ENCODE results near the gene RPL27A. TPM values are rescaled to one million over a fixed set of nuclear protein-coding genes. Genes with fewer than 3 reads are reported as not detected.

RPL27A gene
- polyA plus RNA-seq, 4 donors, result 2,503 to 4,316 (median 3,116) TPM

GRCh38 chr11:8713760-8714454 lies 31.3 kb downstream of the RPL27A start:
- no peaks in the 10 kb centered on the region for H3K27me3 ChIP-seq (ENCODE audit: control insufficient read depth in 3 of 3, insufficient read depth in 3 of 3, low read length in 3 of 3)
- no peak overlapping the region for H3K4me3 ChIP-seq (ENCODE audit: low read depth in 1 of 3, low read length in 3 of 3)
- no peaks in the 10 kb centered on the region for H3K9me3 ChIP-seq (ENCODE audit: control insufficient read depth in 2 of 2, insufficient read depth in 1 of 2, low read depth in 1 of 2, low read length in 1 of 2)
- H3K27ac ChIP-seq (ENCODE audit: low read depth in 1 of 3, low read length in 2 of 3), result peak overlapping the region in 2 of 3 donors; percentile 19 to 49
- peak; percentile 40 to 55 for DNase-seq
- 60 to 67% (median 60%) methylated on average over 8 of the region's 8 CpGs for WGBS, 3 donors
- peaks cover 0 to 73% (median 0%) of the 10 kb centered on the region in 3 donors for H3K36me3 ChIP-seq (ENCODE audit: control insufficient read depth in 3 of 3, insufficient read depth in 2 of 3, low read depth in 1 of 3, low read length in 3 of 3)
- peaks cover 0 to 49% (median 3%) of the 10 kb centered on the region in 3 donors for H3K4me1 ChIP-seq (ENCODE audit: control insufficient read depth in 3 of 3, insufficient read depth in 2 of 3, low read depth in 1 of 3, low read length in 2 of 3)
- no peak for FAIRE-seq

DNA sequence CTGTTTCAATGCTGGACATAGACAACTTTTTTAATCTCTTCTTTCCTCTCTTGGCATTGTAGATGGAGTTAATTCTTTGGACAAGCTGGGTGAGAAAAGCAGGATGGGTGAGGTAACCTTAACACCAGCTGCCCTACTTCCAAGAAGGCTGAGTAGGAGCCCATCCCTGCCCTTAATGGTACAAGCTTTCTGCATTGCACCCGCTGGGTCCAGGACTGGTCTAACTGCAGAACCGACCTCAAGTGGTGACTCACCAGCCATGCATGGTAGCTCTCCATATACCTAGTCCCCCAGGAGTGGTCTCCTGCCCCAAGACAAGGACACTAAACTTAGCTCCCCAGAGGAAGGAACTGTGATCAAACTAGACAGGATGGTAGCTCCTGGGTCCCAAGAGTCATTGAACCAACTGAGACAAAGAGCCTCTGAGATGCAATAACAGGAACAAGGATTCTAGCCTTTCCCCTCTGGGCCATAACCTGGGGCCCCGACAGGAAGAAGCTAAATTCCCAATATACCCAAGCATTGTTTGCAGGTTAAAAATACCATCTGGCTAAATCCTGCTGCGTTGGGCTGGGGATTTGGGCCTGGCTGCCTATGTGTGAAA lies 32.1 kb downstream of the RPL27A start:
- Histone ChIP-seq H3K27ac (ENCODE audit: low read depth in 1 of 3, low read length in 2 of 3) (peak overlapping the region in 1 of 3 donors; percentile 49), H3K4me3 (ENCODE audit: low read depth in 1 of 3, low read length in 3 of 3) (no peak overlapping the region), H3K36me3 (ENCODE audit: control insufficient read depth in 3 of 3, insufficient read depth in 2 of 3, low read depth in 1 of 3, low read length in 3 of 3) (peaks cover 0 to 76% (median 0%) of the 10 kb centered on the region in 3 donors), H3K4me1 (ENCODE audit: control insufficient read depth in 3 of 3, insufficient read depth in 2 of 3, low read depth in 1 of 3, low read length in 2 of 3) (peaks cover 0 to 55% (median 3%) of the 10 kb centered on the region in 3 donors), H3K9me3 (ENCODE audit: control insufficient read depth in 2 of 2, insufficient read depth in 1 of 2, low read depth in 1 of 2, low read length in 1 of 2) (no peaks in the 10 kb centered on the region), H3K27me3 (ENCODE audit: control insufficient read depth in 3 of 3, insufficient read depth in 3 of 3, low read length in 3 of 3) (no peaks in the 10 kb centered on the region)
- FAIRE-seq (no peak), DNase-seq (no peak)
- WGBS, 3 donors, result 68 to 75% (median 69%) methylated on average over 4 of the region's 4 CpGs

GRCh38 chr11:8715501-8715900 lies 32.9 kb downstream of the RPL27A start:
- H3K9me3 ChIP-seq (ENCODE audit: control insufficient read depth in 2 of 2, insufficient read depth in 1 of 2, low read depth in 1 of 2, low read length in 1 of 2), result no peaks in the 10 kb centered on the region
- H3K27me3 ChIP-seq (ENCODE audit: control insufficient read depth in 3 of 3, insufficient read depth in 3 of 3, low read length in 3 of 3), result no peaks in the 10 kb centered on the region
- peak overlapping the region in 1 of 3 donors; percentile 2 for H3K27ac ChIP-seq (ENCODE audit: low read depth in 1 of 3, low read length in 2 of 3)
- H3K36me3 ChIP-seq (ENCODE audit: control insufficient read depth in 3 of 3, insufficient read depth in 2 of 3, low read depth in 1 of 3, low read length in 3 of 3), result peaks cover 0 to 71% (median 0%) of the 10 kb centered on the region in 3 donors
- peaks cover 0 to 62% (median 3%) of the 10 kb centered on the region in 3 donors for H3K4me1 ChIP-seq (ENCODE audit: control insufficient read depth in 3 of 3, insufficient read depth in 2 of 3, low read depth in 1 of 3, low read length in 2 of 3)
- WGBS, 3 donors, result 83 to 96% (median 88%) methylated on average over 13 to 15 of the region's 15 CpGs
- DNase-seq (no peak), FAIRE-seq (no peak)
- H3K4me3 ChIP-seq (ENCODE audit: low read depth in 1 of 3, low read length in 3 of 3), result no peak overlapping the region

DNA sequence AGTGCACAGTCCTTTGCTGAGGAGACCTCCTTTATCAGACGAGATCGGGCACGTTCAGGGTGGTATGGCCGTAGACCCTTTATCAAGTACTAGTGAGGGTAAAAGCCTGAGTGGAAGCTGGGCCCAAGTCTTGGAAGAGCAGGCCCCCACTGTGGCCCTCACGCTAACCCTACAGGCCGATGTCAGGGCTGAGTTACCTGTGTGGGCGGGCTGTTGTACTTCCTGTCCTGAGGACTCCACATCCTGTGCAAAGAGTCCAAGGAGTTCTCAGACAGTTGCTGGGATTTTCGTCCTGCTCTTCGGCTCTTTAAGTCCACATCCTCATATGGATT lies 34.9 kb downstream of the RPL27A start:
- no peaks in the 10 kb centered on the region for H3K9me3 ChIP-seq (ENCODE audit: control insufficient read depth in 2 of 2, insufficient read depth in 1 of 2, low read depth in 1 of 2, low read length in 1 of 2)
- DNase-seq, result no peak
- no peak overlapping the region for H3K4me3 ChIP-seq (ENCODE audit: low read depth in 1 of 3, low read length in 3 of 3)
- H3K27me3 ChIP-seq (ENCODE audit: control insufficient read depth in 3 of 3, insufficient read depth in 3 of 3, low read length in 3 of 3), result no peaks in the 10 kb centered on the region
- no peak for FAIRE-seq
- H3K36me3 ChIP-seq (ENCODE audit: control insufficient read depth in 3 of 3, insufficient read depth in 2 of 3, low read depth in 1 of 3, low read length in 3 of 3), result peaks cover 0 to 65% (median 0%) of the 10 kb centered on the region in 3 donors
- peak overlapping the region; percentile 25 to 83 (median 76) for H3K27ac ChIP-seq (ENCODE audit: low read depth in 1 of 3, low read length in 2 of 3)
- peaks cover 3 to 82% (median 6%) of the 10 kb centered on the region in 3 donors for H3K4me1 ChIP-seq (ENCODE audit: control insufficient read depth in 3 of 3, insufficient read depth in 2 of 3, low read depth in 1 of 3, low read length in 2 of 3)
- 61 to 74% (median 67%) methylated on average over 9 of the region's 9 CpGs for WGBS, 3 donors

DNA sequence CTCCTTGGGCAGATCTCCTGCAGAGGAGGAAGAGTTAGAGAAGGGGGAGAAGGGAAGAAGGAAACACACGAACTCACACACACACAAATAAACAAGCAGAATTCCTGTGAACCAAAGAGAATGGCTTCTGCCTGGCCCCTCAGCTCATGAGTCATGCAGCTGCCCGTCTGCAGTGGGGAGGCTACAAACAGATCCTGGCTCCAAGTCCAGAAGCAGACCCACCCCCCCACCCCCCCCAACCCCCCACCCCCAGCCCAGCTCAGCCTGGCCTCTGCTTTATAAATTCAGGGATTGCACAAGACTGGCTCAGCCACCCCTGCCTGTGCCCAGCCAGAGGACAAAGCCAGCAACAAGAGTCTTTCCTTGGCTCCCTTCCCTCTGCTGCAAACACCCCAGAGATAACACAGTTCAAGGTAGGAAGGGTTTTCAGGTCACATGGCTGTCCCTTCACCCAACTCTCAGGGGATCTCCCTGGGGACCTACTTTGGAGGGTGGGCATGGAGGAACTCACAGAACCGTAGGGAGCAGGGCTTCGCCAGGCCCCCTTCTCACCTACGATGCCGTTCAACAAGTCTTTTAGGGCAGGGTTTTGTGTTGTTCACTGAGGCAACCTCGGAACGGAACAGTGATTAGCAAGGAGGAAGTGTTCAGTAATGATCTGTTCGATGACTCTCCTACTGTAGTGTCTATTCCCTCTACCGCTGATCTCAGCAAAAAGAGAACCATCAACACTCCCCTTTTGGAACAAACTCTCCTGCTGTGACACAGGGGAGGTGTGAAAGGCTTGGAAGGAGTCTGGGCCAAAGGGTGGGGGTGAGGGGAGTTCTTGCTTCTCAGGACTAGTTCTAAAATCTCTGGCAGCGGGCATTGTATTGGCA lies 35.5 kb downstream of the RPL27A start:
- Histone ChIP-seq H3K4me3 (ENCODE audit: low read depth in 1 of 3, low read length in 3 of 3) (no peak overlapping the region), H3K4me1 (ENCODE audit: control insufficient read depth in 3 of 3, insufficient read depth in 2 of 3, low read depth in 1 of 3, low read length in 2 of 3) (peaks cover 3 to 87% (median 8%) of the 10 kb centered on the region in 3 donors), H3K27ac (ENCODE audit: low read depth in 1 of 3, low read length in 2 of 3) (peak overlapping the region; percentile 56 to 90 (median 76)), H3K27me3 (ENCODE audit: control insufficient read depth in 3 of 3, insufficient read depth in 3 of 3, low read length in 3 of 3) (no peaks in the 10 kb centered on the region), H3K9me3 (ENCODE audit: control insufficient read depth in 2 of 2, insufficient read depth in 1 of 2, low read depth in 1 of 2, low read length in 1 of 2) (no peaks in the 10 kb centered on the region), H3K36me3 (ENCODE audit: control insufficient read depth in 3 of 3, insufficient read depth in 2 of 3, low read depth in 1 of 3, low read length in 3 of 3) (peaks cover 0 to 65% (median 0%) of the 10 kb centered on the region in 3 donors)
- DNase-seq, result peak; percentile 46 to 75
- FAIRE-seq, result no peak
- WGBS, 3 donors, result 21 to 35% (median 29%) methylated on average over 11 of the region's 11 CpGs

DNA sequence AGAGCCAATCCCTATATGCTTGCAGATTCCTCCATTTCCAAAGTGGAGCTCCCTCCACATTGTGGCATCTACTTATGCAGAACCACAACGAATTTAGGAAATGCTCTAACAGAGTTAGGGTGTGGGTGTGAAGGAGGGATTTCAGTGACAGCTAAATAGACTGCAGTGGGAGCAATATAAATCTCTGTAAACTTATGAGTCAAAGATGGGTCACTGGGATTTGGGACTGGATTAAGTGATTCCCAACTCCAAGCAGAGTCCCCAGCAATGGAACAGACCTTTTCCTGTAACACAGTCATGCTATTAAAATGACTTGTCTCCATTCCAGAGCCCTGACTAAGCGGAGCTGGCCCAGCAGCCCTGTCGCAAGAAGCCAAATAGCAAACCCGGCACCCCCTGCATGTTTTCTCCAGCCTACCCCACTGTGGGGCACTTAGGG lies 36.6 kb downstream of the RPL27A start:
- 46 to 76% (median 73%) methylated on average over 4 of the region's 4 CpGs for WGBS, 3 donors
- H3K27me3 ChIP-seq (ENCODE audit: control insufficient read depth in 3 of 3, insufficient read depth in 3 of 3, low read length in 3 of 3), result no peaks in the 10 kb centered on the region
- peak overlapping the region in 2 of 3 donors; percentile 60 to 90 for H3K27ac ChIP-seq (ENCODE audit: low read depth in 1 of 3, low read length in 2 of 3)
- DNase-seq, result no peak
- peaks cover 0 to 57% (median 0%) of the 10 kb centered on the region in 3 donors for H3K36me3 ChIP-seq (ENCODE audit: control insufficient read depth in 3 of 3, insufficient read depth in 2 of 3, low read depth in 1 of 3, low read length in 3 of 3)
- no peaks in the 10 kb centered on the region for H3K9me3 ChIP-seq (ENCODE audit: control insufficient read depth in 2 of 2, insufficient read depth in 1 of 2, low read depth in 1 of 2, low read length in 1 of 2)
- H3K4me1 ChIP-seq (ENCODE audit: control insufficient read depth in 3 of 3, insufficient read depth in 2 of 3, low read depth in 1 of 3, low read length in 2 of 3), result peaks cover 2 to 87% (median 8%) of the 10 kb centered on the region in 3 donors
- FAIRE-seq, result no peak
- H3K4me3 ChIP-seq (ENCODE audit: low read depth in 1 of 3, low read length in 3 of 3), result no peak overlapping the region

GRCh38 chr11:8719721-8720120 lies 37.1 kb downstream of the RPL27A start:
- WGBS, 3 donors, result 65 to 71% (median 67%) methylated on average over 3 of the region's 3 CpGs
- peaks cover 0 to 53% (median 0%) of the 10 kb centered on the region in 3 donors for H3K36me3 ChIP-seq (ENCODE audit: control insufficient read depth in 3 of 3, insufficient read depth in 2 of 3, low read depth in 1 of 3, low read length in 3 of 3)
- DNase-seq (no peak), FAIRE-seq (no peak)
- H3K27ac ChIP-seq (ENCODE audit: low read depth in 1 of 3, low read length in 2 of 3), result peak overlapping the region in 2 of 3 donors; percentile 60 to 86
- H3K27me3 ChIP-seq (ENCODE audit: control insufficient read depth in 3 of 3, insufficient read depth in 3 of 3, low read length in 3 of 3), result no peaks in the 10 kb centered on the region
- H3K4me3 ChIP-seq (ENCODE audit: low read depth in 1 of 3, low read length in 3 of 3), result no peak overlapping the region
- H3K9me3 ChIP-seq (ENCODE audit: control insufficient read depth in 2 of 2, insufficient read depth in 1 of 2, low read depth in 1 of 2, low read length in 1 of 2), result no peaks in the 10 kb centered on the region
- peaks cover 2 to 87% (median 8%) of the 10 kb centered on the region in 3 donors for H3K4me1 ChIP-seq (ENCODE audit: control insufficient read depth in 3 of 3, insufficient read depth in 2 of 3, low read depth in 1 of 3, low read length in 2 of 3)

- Histone ChIP-seq H3K27me3 (ENCODE audit: control insufficient read depth in 3 of 3, insufficient read depth in 3 of 3, low read length in 3 of 3) (no peaks in the 10 kb centered on the region), H3K4me1 (ENCODE audit: control insufficient read depth in 3 of 3, insufficient read depth in 2 of 3, low read depth in 1 of 3, low read length in 2 of 3) (peaks cover 2 to 84% (median 8%) of the 10 kb centered on the region in 3 donors), H3K9me3 (ENCODE audit: control insufficient read depth in 2 of 2, insufficient read depth in 1 of 2, low read depth in 1 of 2, low read length in 1 of 2) (no peaks in the 10 kb centered on the region), H3K27ac (ENCODE audit: low read depth in 1 of 3, low read length in 2 of 3) (peak overlapping the region in 2 of 3 donors; percentile 83 to 86), H3K36me3 (ENCODE audit: control insufficient read depth in 3 of 3, insufficient read depth in 2 of 3, low read depth in 1 of 3, low read length in 3 of 3) (peaks cover 0 to 53% (median 0%) of the 10 kb centered on the region in 3 donors), H3K4me3 (ENCODE audit: low read depth in 1 of 3, low read length in 3 of 3) (no peak overlapping the region)
- no peak for DNase-seq
- no peak for FAIRE-seq
- WGBS, 3 donors, result 55 to 68% (median 66%) methylated on average over 3 of the region's 3 CpGs
Observed at GRCh38 chr11:8720352-8720751, 37.8 kb downstream of the RPL27A start.

All from small intestine (tissue), 7 donors.